GM12878 (cell line): Measurements from ENCODE around the gene CD14. TPM values are rescaled to one million over a fixed set of nuclear protein-coding genes. Genes with fewer than 3 reads are reported as not detected.
"Not testable (repeated sequence)": the region's sequence is repeated elsewhere in the genome, so short reads cannot be mapped to it uniquely, and the experiment has no call there.

Experiments used
- ATAC-seq: fragments of 200-7000 bp; cut with Tn5 transposase; 3 replicates; pipeline ENCODE4 v1.9.1; 2020; ENCODE audit warnings: mild to moderate bottlenecking, moderate library complexity
- BruUV-seq: library from RNA; stranded (reverse); fragments of 400-500 nt; replicated peaks from 2 replicates; lab custom pipeline; 2021; lab: Mats Ljungman, UMichigan
- CTCF ChIA-PET: fragments of 300-600 bp; sonication (Branson Sonifier 250); formaldehyde crosslinking; extraction: SDS; loops from one replicate; lab custom pipeline; 2021; ENCODE audit warnings: inconsistent platforms; lab: Yijun Ruan, JAX
- POLR2A ChIA-PET: fragments of 350-600 bp; formaldehyde crosslinking; extraction: SDS; loops from one replicate; lab custom pipeline; 2021; ENCODE audit warnings: inconsistent platforms; lab: Charles Lee
- RAD21 ChIA-PET: fragments of 300-600 bp; sonication (Branson Sonifier 250); formaldehyde crosslinking; loops from one replicate; lab custom pipeline; 2023; ENCODE audit warnings: antibody characterized with exemption; ENCODE audit not compliant: unreplicated experiment; lab: Charles Lee
- SMC1A ChIA-PET: fragments of 300-600 bp; sonication (Branson Sonifier 250); formaldehyde crosslinking; loops from one replicate; lab custom pipeline; 2023; ENCODE audit not compliant: unreplicated experiment, uncharacterized antibody; lab: Charles Lee
- DNase-seq: peaks from one replicate; pipeline ENCODE4 v3.0.0-alpha.2; 2011; ENCODE audit warnings: low read depth, low spot score
- FAIRE-seq: peaks from 3 replicates; lab custom pipeline; 2011; peaks lifted over from hg19 to GRCh38; lab: Jason Lieb, UNC
- H2AFZ ChIP-seq: 2 replicates; pipeline ENCODE4 v1.6.0; 2011; ENCODE audit warnings: low read depth, low read length, control low read depth; ENCODE audit not compliant: control insufficient read depth
- H3K27ac ChIP-seq: 2 replicates; pipeline ENCODE4 v1.5.1; 2011; ENCODE audit warnings: control low read depth; ENCODE audit not compliant: control insufficient read depth, insufficient read depth
- H3K27me3 ChIP-seq, 2 experiments: replicated peaks in 1 of 2; 2 replicates each; pipeline versions ENCODE4 v1.6.0 to v1.6.1; 2011; ENCODE audit warnings: low read length in 1 of 2; ENCODE audit not compliant: control insufficient read depth in 2 of 2, insufficient read depth in 2 of 2
- H3K36me3 ChIP-seq, 2 experiments: 2 replicates each; pipeline ENCODE4 v1.5.1; 2011; ENCODE audit warnings: low read length in 1 of 2; ENCODE audit not compliant: control insufficient read depth in 2 of 2, insufficient read depth in 2 of 2
- H3K4me1 ChIP-seq: 2 replicates; pipeline ENCODE4 v1.6.1; 2011; ENCODE audit warnings: mild to moderate bottlenecking, low read length, moderate library complexity, mixed read lengths; ENCODE audit not compliant: control insufficient read depth, insufficient read depth
- H3K4me2 ChIP-seq: 2 replicates; pipeline ENCODE4 v1.6.0; 2011; ENCODE audit warnings: control low read depth; ENCODE audit not compliant: control insufficient read depth, insufficient read depth
- H3K4me3 ChIP-seq: fragments of 200-600 bp; sonication (generic); 2 replicates; pipeline ENCODE4 v1.5.1; 2016
- H3K79me2 ChIP-seq: 2 replicates; pipeline ENCODE4 v1.6.0; 2011; ENCODE audit warnings: low read length; ENCODE audit not compliant: control insufficient read depth, insufficient read depth
- H3K9ac ChIP-seq: 2 replicates; pipeline ENCODE4 v1.8.0; 2011; ENCODE audit warnings: low read length, control low read depth, mixed read lengths; ENCODE audit not compliant: control insufficient read depth, insufficient read depth
- H3K9me3 ChIP-seq: replicated peaks from 3 replicates; pipeline ENCODE4 v1.5.1; 2011; ENCODE audit warnings: mild to moderate bottlenecking, low read length; ENCODE audit not compliant: control insufficient read depth, insufficient read depth
- H4K20me1 ChIP-seq: 2 replicates; pipeline ENCODE4 v1.6.0; 2011; ENCODE audit not compliant: control insufficient read depth, insufficient read depth
- CBX3 ChIP-seq: fragments of 200-600 bp; sonication (generic); IDR thresholded peaks from 2 replicates; pipeline ENCODE4 v1.6.1; 2016; ENCODE audit warnings: low read depth, borderline replicate concordance
- PML ChIP-seq: IDR thresholded peaks from 2 replicates; pipeline ENCODE4 v1.6.1; 2012; ENCODE audit warnings: low read length, inconsistent platforms
- WGBS: methylation state at CpG from one replicate; pipeline ENCODE4 v1.1.6; 2016; ENCODE audit warnings: low lambda C conversion rate; ENCODE audit not compliant: insufficient replicate concordance, insufficient coverage; ENCODE audit errors: missing lambda C conversion rate; 5-methylcytosine and 5-hydroxymethylcytosine counted together
- in situ Hi-C: fragments of 300-500 bp; cut with MboI; formaldehyde crosslinking; loops from 9 replicates; pipeline ENCODE4 v1.14.3; 2018; ENCODE audit warnings: mixed read lengths
- intact Hi-C: fragments of 100-400 bp; cut with micrococcal nuclease; formaldehyde crosslinking; loops from one replicate; pipeline ENCODE4 v1.14.2; 2022; ENCODE audit not compliant: unreplicated experiment
- polyA plus RNA-seq, 11 experiments: library from polyadenylated mRNA; depleted of rRNA in 4 of 11; unstranded in 6 of 11; stranded (reverse) in 5 of 11; fragments of >200 nt; fragmentation: Nextera tagmentation in 4 of 11; fragmentation: Illumina TruSeq in 1 of 11; extraction: Ambion mirVana in 4 of 11; extraction: Trizol in 1 of 11; gene quantifications; 1 replicate in 1 of 11; 2 replicates in 10 of 11; pipeline versions ENCODE4 v1.2.1 to v1.2.3, GENCODE V29; 2011 to 2016; ENCODE audit warnings: inconsistent platforms in 2 of 11, missing spikeins in 2 of 11, low read depth in 1 of 11
- total RNA-seq, 4 experiments: library from RNA; depleted of rRNA in 3 of 4; stranded (reverse); fragments of >200 nt in 3 of 4; fragmentation: Illumina TruSeq in 1 of 4; extraction: Trizol in 1 of 4; gene quantifications; 2 replicates each; pipeline versions ENCODE4 v1.2.1 to v1.2.3, GENCODE V29; 2013 to 2021

CD14 gene
- total and polyA plus RNA-seq, 10 of the 15 experiments (the other 5 are each of a cell fraction or from before 2014, with no cell fraction given) = 0.09 to 0.72 (median 0.18) TPM; not detected in 5

DNA sequence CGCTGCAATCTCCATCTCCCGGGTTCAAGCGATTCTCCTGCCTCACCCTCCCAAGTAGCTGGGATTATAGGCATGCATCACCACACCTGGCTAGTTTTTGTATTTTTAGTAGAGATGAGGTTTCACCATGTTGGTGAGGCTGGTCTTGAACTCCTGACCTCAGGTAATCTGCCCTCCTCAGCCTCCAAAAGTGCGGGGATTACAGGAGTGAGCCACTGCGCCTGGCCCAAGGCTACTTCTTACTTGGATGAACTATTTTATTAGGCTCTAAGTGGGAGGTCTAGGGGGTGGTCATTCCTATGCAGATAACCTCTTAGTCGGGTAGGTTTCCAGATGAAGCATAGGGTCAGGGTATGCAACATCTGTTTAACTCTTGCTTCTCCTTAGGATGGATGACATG, 27.4 kb upstream of the CD14 start:
- RAD21 ChIA-PET, ATAC-seq, CTCF ChIA-PET, H3K4me1 ChIP-seq, H3K9me3 ChIP-seq, H3K27ac ChIP-seq, H3K79me2 ChIP-seq, H4K20me1 ChIP-seq, BruUV-seq, DNase-seq, H3K4me3 ChIP-seq, intact Hi-C loops, FAIRE-seq, H3K9ac ChIP-seq, SMC1A ChIA-PET, H3K4me2 ChIP-seq, H2AFZ ChIP-seq, H3K27me3 ChIP-seq, in situ Hi-C loops: not testable (repeated sequence)
- POLR2A ChIA-PET = interaction anchor here (0.6 to 0.7 kb wide), 2 partner anchors 13 to 877 kb away, joined by 8 to 11 read pairs; partner anchors contain the start of genes IK and NDUFA2
- H3K36me3 ChIP-seq = peaks cover 16 to 27% of the 10 kb centered on the region in 2 experiments
- 97% methylated on average over 6 of the region's 6 CpGs for WGBS

- Histone ChIP-seq H3K36me3 (peaks cover 16 to 32% of the 10 kb centered on the region in 2 experiments), H3K27me3 (no peaks in the 10 kb centered on the region), H3K4me1 (no peaks in the 10 kb centered on the region), H2AFZ (no peak overlapping the region), H3K9ac (no peak overlapping the region), H3K79me2 (no peaks in the 10 kb centered on the region), H4K20me1 (no peaks in the 10 kb centered on the region), H3K4me2 (no peak overlapping the region), H3K9me3 (no peaks in the 10 kb centered on the region), H3K4me3 (no peak overlapping the region), H3K27ac (no peak overlapping the region)
- RAD21 ChIA-PET = no interaction called here
- BruUV-seq = no TSS peak
- POLR2A ChIA-PET = interaction anchor here (0.6 to 1.4 kb wide), 2 partner anchors 21 to 54 kb away, joined by 3 read pairs; no protein-coding TSS in a partner anchor
- TF ChIP-seq CBX3 = no peak
- no peak for TF ChIP-seq PML
- no peak for FAIRE-seq
- in situ Hi-C loops = no loop called here
- intact Hi-C loops = no loop called here
- SMC1A ChIA-PET = no interaction called here
- WGBS = 92% methylated on average over 17 of the region's 17 CpGs
- CTCF ChIA-PET = interaction anchor here (0.9 kb wide), 1 partner anchor 24 kb away, joined by 3 read pairs; no protein-coding TSS in a partner anchor
- no peak for ATAC-seq
- DNase-seq = no peak
Measured at GRCh38 chr5:140658870-140659269, 25.9 kb upstream of the CD14 start.
